IMR-90 (cell line): ENCODE data around the gene ILK. TPM values are rescaled to one million over a fixed set of nuclear protein-coding genes. Genes with fewer than 3 reads are reported as not detected.

Experiments
- ATAC-seq: fragments of 200-7000 bp; cut with Tn5 transposase; 2 replicates; pipeline ENCODE4 v1.9.1; 2020; ENCODE audit warnings: low read depth, mild to moderate bottlenecking, moderate library complexity
- BruUV-seq: library from RNA; stranded (reverse); fragments of 400-500 nt; replicated peaks from 2 replicates; lab custom pipeline; 2021; lab: Mats Ljungman, UMichigan
- CTCF ChIA-PET: fragments of 300-600 bp; formaldehyde crosslinking; extraction: SDS; loops from one replicate; lab custom pipeline; 2021; ENCODE audit warnings: antibody characterized with exemption; lab: Yijun Ruan, JAX
- POLR2A ChIA-PET: fragments of 300-600 bp; sonication (Branson Sonifier 250); formaldehyde crosslinking; loops from one replicate; lab custom pipeline; 2022; ENCODE audit warnings: antibody characterized with exemption; ENCODE audit not compliant: unreplicated experiment; lab: Charles Lee
- DNase-seq: peaks from one replicate; pipeline ENCODE4 v3.0.0; 2013
- H2AFZ ChIP-seq: replicated peaks from 2 replicates; pipeline ENCODE3; 2013; ENCODE audit warnings: low read length, mild to moderate bottlenecking; ENCODE audit not compliant: poor library complexity
- H2AK5ac ChIP-seq: 2 replicates; pipeline ENCODE4 v1.6.1; 2013; ENCODE audit warnings: low read depth, low read length, inconsistent platforms
- H2AK9ac ChIP-seq: replicated peaks from 2 replicates; pipeline ENCODE3; 2013; ENCODE audit warnings: mild to moderate bottlenecking, low read depth, low read length, moderate library complexity; ENCODE audit not compliant: poor library complexity
- H2BK120ac ChIP-seq: 2 replicates; pipeline ENCODE4 v1.6.1; 2013; ENCODE audit warnings: low read depth, low read length, inconsistent platforms
- H2BK15ac ChIP-seq: 3 replicates; pipeline ENCODE4 v1.6.1; 2013; ENCODE audit warnings: low read depth, low read length, inconsistent platforms
- H2BK20ac ChIP-seq: 2 replicates; pipeline ENCODE4 v1.6.1; 2013; ENCODE audit warnings: low read depth, mild to moderate bottlenecking, inconsistent platforms, low read length, moderate library complexity
- H2BK5ac ChIP-seq: 2 replicates; pipeline ENCODE4 v1.6.1; 2013; ENCODE audit warnings: mild to moderate bottlenecking, low read depth, low read length, inconsistent platforms; ENCODE audit not compliant: poor library complexity, severe bottlenecking
- H3K14ac ChIP-seq: replicated peaks from 2 replicates; pipeline ENCODE4 v1.6.1; 2013; ENCODE audit warnings: low read depth, low read length, inconsistent platforms
- H3K18ac ChIP-seq: 2 replicates; pipeline ENCODE4 v1.6.1; 2013; ENCODE audit warnings: low read depth, low read length, control low read depth
- H3K23ac ChIP-seq: 2 replicates; pipeline ENCODE4 v1.6.1; 2013; ENCODE audit warnings: low read depth, low read length, inconsistent platforms
- H3K27ac ChIP-seq: 2 replicates; pipeline ENCODE4 v1.5.1; 2013; ENCODE audit warnings: mild to moderate bottlenecking, control low read depth, low read length; ENCODE audit not compliant: insufficient read depth
- H3K27me3 ChIP-seq: 2 replicates; pipeline ENCODE4 v1.6.1; 2013; ENCODE audit warnings: low read length; ENCODE audit not compliant: control insufficient read depth, insufficient read depth
- H3K36me3 ChIP-seq: 2 replicates; pipeline ENCODE4 v1.6.1; 2013; ENCODE audit warnings: low read length, mixed read lengths; ENCODE audit not compliant: control insufficient read depth, insufficient read depth
- H3K4ac ChIP-seq: 2 replicates; pipeline ENCODE4 v1.6.1; 2013; ENCODE audit warnings: low read depth, low read length, inconsistent platforms
- H3K4me1 ChIP-seq: 2 replicates; pipeline ENCODE4 v1.6.1; 2013; ENCODE audit warnings: low read length, mixed read lengths; ENCODE audit not compliant: control insufficient read depth, insufficient read depth
- H3K4me2 ChIP-seq: 2 replicates; pipeline ENCODE4 v1.6.1; 2013; ENCODE audit warnings: low read depth, mild to moderate bottlenecking, control low read depth, low read length, moderate library complexity
- H3K4me3 ChIP-seq: 2 replicates; pipeline ENCODE4 v1.5.1; 2013; ENCODE audit warnings: low read depth, mild to moderate bottlenecking, control low read depth, low read length, moderate library complexity; ENCODE audit not compliant: insufficient read depth
- H3K56ac ChIP-seq: 2 replicates; pipeline ENCODE4 v1.6.1; 2013; ENCODE audit warnings: low read length, inconsistent platforms; ENCODE audit not compliant: insufficient read depth; ENCODE audit errors: extremely low read depth
- H3K79me1 ChIP-seq, 2 experiments: 2 replicates each; pipeline ENCODE4 v1.6.1; 2013; ENCODE audit warnings: low read length in 2 of 2, inconsistent platforms in 1 of 2, low read depth in 1 of 2
- H3K9ac ChIP-seq: 2 replicates; pipeline ENCODE4 v1.6.1; 2013; ENCODE audit warnings: low read depth, low read length, control low read depth
- H3K9me1 ChIP-seq: 2 replicates; pipeline ENCODE4 v1.6.1; 2013; ENCODE audit warnings: low read length, inconsistent platforms; ENCODE audit not compliant: insufficient read depth
- H3K9me3 ChIP-seq: 2 replicates; pipeline ENCODE4 v1.6.1; 2013; ENCODE audit warnings: low read length; ENCODE audit not compliant: control insufficient read depth, insufficient read depth
- H4K20me1 ChIP-seq: 2 replicates; pipeline ENCODE4 v1.6.1; 2013; ENCODE audit warnings: low read length, inconsistent platforms; ENCODE audit not compliant: insufficient read depth
- H4K5ac ChIP-seq: 2 replicates; pipeline ENCODE4 v1.6.1; 2013; ENCODE audit warnings: mild to moderate bottlenecking, low read depth, low read length, control low read depth
- H4K8ac ChIP-seq, 2 experiments: 2 replicates each; pipeline ENCODE4 v1.6.1; 2013; ENCODE audit warnings: low read depth in 2 of 2, low read length in 2 of 2, control low read depth in 1 of 2, inconsistent platforms in 1 of 2
- H4K91ac ChIP-seq: 2 replicates; pipeline ENCODE4 v1.6.1; 2013; ENCODE audit warnings: low read depth, low read length, inconsistent platforms; ENCODE audit not compliant: insufficient read depth
- BHLHE40 ChIP-seq: fragments of 150-350 bp; IDR thresholded peaks from 2 replicates; pipeline ENCODE4 v1.6.1; 2016; ENCODE audit warnings: mild to moderate bottlenecking, low read depth, low read length
- CEBPB ChIP-seq: IDR thresholded peaks from 2 replicates; pipeline ENCODE4 v1.6.1; 2012; ENCODE audit warnings: low read depth, low read length, improper control_type of control experiment
- CHD1 ChIP-seq: IDR thresholded peaks from 2 replicates; pipeline ENCODE4 v1.6.1; 2012; ENCODE audit warnings: low read depth, low read length, improper control_type of control experiment
- ELK1 ChIP-seq: fragments of 150-350 bp; IDR thresholded peaks from 2 replicates; pipeline ENCODE4 v1.6.1; 2016; ENCODE audit warnings: low read depth, mild to moderate bottlenecking, low read length, moderate library complexity, borderline replicate concordance
- FOS ChIP-seq: fragments of 150-350 bp; IDR thresholded peaks from 2 replicates; pipeline ENCODE4 v1.6.1; 2016; ENCODE audit warnings: low read depth, low read length
- MAFK ChIP-seq: IDR thresholded peaks from 2 replicates; pipeline ENCODE4 v1.6.1; 2012; ENCODE audit warnings: low read depth, low read length, improper control_type of control experiment
- MXI1 ChIP-seq: IDR thresholded peaks from 2 replicates; pipeline ENCODE4 v1.6.1; 2012; ENCODE audit warnings: low read depth, mild to moderate bottlenecking, low read length, moderate library complexity, borderline replicate concordance
- NFE2L2 ChIP-seq: fragments of 150-350 bp; IDR thresholded peaks from 2 replicates; pipeline ENCODE4 v1.6.1; 2016; ENCODE audit warnings: low read depth, mild to moderate bottlenecking, low read length
- POLR2A ChIP-seq: IDR thresholded peaks from 2 replicates; pipeline ENCODE4 v1.6.1; 2012; ENCODE audit warnings: mild to moderate bottlenecking, low read depth, low read length
- RCOR1 ChIP-seq: IDR thresholded peaks from 2 replicates; pipeline ENCODE4 v1.6.1; 2012; ENCODE audit warnings: mild to moderate bottlenecking, low read length, improper control_type of control experiment; ENCODE audit not compliant: insufficient replicate concordance
- RFX5 ChIP-seq: IDR thresholded peaks from 2 replicates; pipeline ENCODE4 v1.8.0; 2012; ENCODE audit warnings: low read depth, mild to moderate bottlenecking, low read length, moderate library complexity
- SMC3 ChIP-seq: fragments of 150-350 bp; IDR thresholded peaks from 2 replicates; pipeline ENCODE4 v1.6.1; 2016; ENCODE audit warnings: low read depth, mild to moderate bottlenecking, antibody characterized with exemption, low read length, moderate library complexity
- USF2 ChIP-seq: fragments of 150-350 bp; IDR thresholded peaks from 2 replicates; pipeline ENCODE4 v1.6.1; 2017; ENCODE audit warnings: mild to moderate bottlenecking, antibody characterized with exemption, low read length, low read depth
- WGBS, 2 experiments: methylation state at CpG; one replicate each; pipeline versions ENCODE4 v1.1.5 to v1.1.7; 2013; ENCODE audit warnings: missing lambda C conversion rate in 2 of 2; ENCODE audit not compliant: insufficient read length in 1 of 2; ENCODE audit errors: extremely low coverage in 2 of 2; 5-methylcytosine and 5-hydroxymethylcytosine counted together
- dilution Hi-C: fragments of 300-500 bp; cut with HindIII; formaldehyde crosslinking; loops from one replicate; pipeline ENCODE4 v1.14.3; 2018; ENCODE audit warnings: low sequenced_read_pairs; ENCODE audit not compliant: unreplicated experiment
- in situ Hi-C: fragments of 300-500 bp; cut with MboI; formaldehyde crosslinking; loops from 3 replicates; pipeline ENCODE4 v1.14.3; 2019; ENCODE audit warnings: low sequenced_read_pairs, inconsistent platforms, mixed read lengths
- intact Hi-C: fragments of 100-400 bp; cut with micrococcal nuclease; formaldehyde crosslinking; loops from 2 replicates; pipeline ENCODE4 v1.10.0; 2022
- polyA plus RNA-seq, 3 experiments: library from polyadenylated mRNA; depleted of rRNA; stranded (reverse); fragments of >200 nt; gene quantifications; 2 replicates each; pipeline ENCODE4 v1.2.3, GENCODE V29; 2012; ENCODE audit warnings: low replicate concordance in 1 of 3
- total RNA-seq: library from RNA; depleted of rRNA; stranded (reverse); fragments of >200 nt; gene quantifications from 2 replicates; pipeline ENCODE4 v1.2.3, GENCODE V29; 2012
- TF ChIP-seq, protein P1 (sequence below): conservative IDR thresholded peaks from 2 replicates; pipeline ENCODE4 v1.5.1; 2012; ENCODE audit warnings: mild to moderate bottlenecking, low read depth, low read length, improper control_type of control experiment

The ILK gene
- total and polyA plus RNA-seq, 2 of the 4 experiments (the other 2 are of a cell fraction), result 339 to 389 TPM

DNA sequence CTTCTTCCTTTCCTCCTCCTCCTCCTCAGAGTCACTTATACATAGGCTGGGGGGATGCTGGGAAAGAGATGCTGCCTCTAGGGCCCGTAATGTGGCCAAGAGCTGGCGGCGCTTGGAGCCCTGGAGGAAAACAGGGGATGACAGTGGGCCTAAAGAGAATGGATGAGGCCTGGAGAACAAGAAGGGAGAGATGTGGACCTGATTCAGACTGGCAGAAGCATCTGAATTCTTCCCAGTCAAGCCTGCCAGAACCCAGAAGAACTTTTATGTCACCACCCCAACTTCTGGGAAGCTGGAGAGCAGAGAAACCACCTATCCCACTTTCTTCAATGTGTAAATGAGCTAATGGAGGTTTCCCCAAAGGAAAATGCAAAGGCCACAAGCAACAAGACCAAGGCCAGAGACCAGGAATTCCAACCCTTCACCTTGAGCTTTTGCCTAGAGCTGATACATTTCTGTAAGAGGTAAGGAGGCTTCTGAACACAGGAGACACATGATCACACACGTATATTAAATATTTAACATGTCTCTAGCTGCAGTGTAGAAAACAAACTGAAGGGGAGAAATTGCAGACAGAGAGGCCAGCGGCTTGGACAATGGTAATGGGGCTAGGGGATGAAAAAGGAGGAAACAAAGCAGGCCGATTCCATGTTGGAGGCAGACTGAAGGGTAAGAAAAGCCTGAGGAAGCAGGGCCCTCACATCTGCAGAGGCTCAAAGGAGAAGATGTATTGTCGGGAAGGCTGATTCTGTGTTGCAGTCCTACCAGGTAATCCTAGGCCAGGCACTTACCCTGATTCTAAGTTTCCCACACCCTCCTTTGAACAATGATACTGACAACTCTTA lies 1.3 kb upstream of the ILK start:
- H4K91ac ChIP-seq, result no peak overlapping the region
- peak overlapping the region; percentile 89 for H3K14ac ChIP-seq
- H3K9ac ChIP-seq, result peak overlapping the region; percentile 88
- H3K23ac ChIP-seq, result peak overlapping the region; percentile 82
- in situ Hi-C loops (no loop called here), dilution Hi-C loops (no loop called here), intact Hi-C loops (loop anchor here (5.0 kb wide), 2 partner anchors 120 to 155 kb away; partner anchors contain the start of genes ARFIP2 and TIMM10B)
- peak overlapping the region; percentile 74; the same call in 1 of the 2 replicates for H3K56ac ChIP-seq
- H4K8ac ChIP-seq, result peak overlapping the region in 1 of 2 experiments; percentile 69; a peak in 3 of 4 replicates
- peak overlapping the region; percentile 42; the same call in 1 of the 2 replicates for H2AK5ac ChIP-seq
- no peaks in the 10 kb centered on the region for H3K27me3 ChIP-seq
- H3K79me1 ChIP-seq, result peaks cover 21 to 70% of the 10 kb centered on the region in 2 experiments
- H2BK20ac ChIP-seq, result no peak overlapping the region
- H2BK120ac ChIP-seq, result no peak overlapping the region
- peak overlapping the region; percentile 90 for H3K4me3 ChIP-seq
- peaks cover 10% of the 10 kb centered on the region for H3K4me1 ChIP-seq
- WGBS, 2 experiments, result no CpG with 5 or more reads among the region's 7 CpGs
- no peak overlapping the region for H4K5ac ChIP-seq
- BruUV-seq, result no TSS peak
- H3K4me2 ChIP-seq, result peak overlapping the region; percentile 95
- H2BK5ac ChIP-seq, result no peak overlapping the region
- H3K27ac ChIP-seq, result peak overlapping the region; percentile 36
- no peak overlapping the region for H2AFZ ChIP-seq
- peak overlapping the region; percentile 50; the same call in 1 of the 2 replicates for H3K4ac ChIP-seq
- peaks cover 34% of the 10 kb centered on the region for H3K36me3 ChIP-seq
- no peak overlapping the region for H2BK15ac ChIP-seq
- ChIA-PET POLR2A (no interaction called here), CTCF (interaction anchor here (0.6 kb wide), 2 partner anchors 87 to 111 kb away, joined by 4 to 5 read pairs; no protein-coding TSS in a partner anchor)
- peak overlapping the region; percentile 63 for H2AK9ac ChIP-seq
- ATAC-seq (no peak), DNase-seq (no peak)
- peaks cover 5% of the 10 kb centered on the region; the same call in 1 of the 2 replicates for H4K20me1 ChIP-seq
- no peak overlapping the region for H3K18ac ChIP-seq
- no peaks in the 10 kb centered on the region for H3K9me3 ChIP-seq
- H3K9me1 ChIP-seq, result peaks cover 19% of the 10 kb centered on the region
- TF ChIP-seq RFX5 (no peak), CEBPB (no peak), BHLHE40 (no peak), CHD1 (no peak), ELK1 (no peak), MAFK (no peak), NFE2L2 (no peak), POLR2A (no peak), FOS (no peak), MXI1 (no peak), USF2 (no peak), SMC3 (no peak), RCOR1 (no peak)
- TF ChIP-seq, protein P1, sequence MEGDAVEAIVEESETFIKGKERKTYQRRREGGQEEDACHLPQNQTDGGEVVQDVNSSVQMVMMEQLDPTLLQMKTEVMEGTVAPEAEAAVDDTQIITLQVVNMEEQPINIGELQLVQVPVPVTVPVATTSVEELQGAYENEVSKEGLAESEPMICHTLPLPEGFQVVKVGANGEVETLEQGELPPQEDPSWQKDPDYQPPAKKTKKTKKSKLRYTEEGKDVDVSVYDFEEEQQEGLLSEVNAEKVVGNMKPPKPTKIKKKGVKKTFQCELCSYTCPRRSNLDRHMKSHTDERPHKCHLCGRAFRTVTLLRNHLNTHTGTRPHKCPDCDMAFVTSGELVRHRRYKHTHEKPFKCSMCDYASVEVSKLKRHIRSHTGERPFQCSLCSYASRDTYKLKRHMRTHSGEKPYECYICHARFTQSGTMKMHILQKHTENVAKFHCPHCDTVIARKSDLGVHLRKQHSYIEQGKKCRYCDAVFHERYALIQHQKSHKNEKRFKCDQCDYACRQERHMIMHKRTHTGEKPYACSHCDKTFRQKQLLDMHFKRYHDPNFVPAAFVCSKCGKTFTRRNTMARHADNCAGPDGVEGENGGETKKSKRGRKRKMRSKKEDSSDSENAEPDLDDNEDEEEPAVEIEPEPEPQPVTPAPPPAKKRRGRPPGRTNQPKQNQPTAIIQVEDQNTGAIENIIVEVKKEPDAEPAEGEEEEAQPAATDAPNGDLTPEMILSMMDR, result no peak
